OCI-M1 (cell line): ENCODE results near the gene TMEM186.
A peak's percentile ranks its signal among the peaks of the same experiment; 100 is the strongest.
"Not testable (repeated sequence)": the region's sequence is repeated elsewhere in the genome, so short reads cannot be mapped to it uniquely, and the experiment has no call there.

Experiments
- DNase-seq: peaks from one replicate; lab custom pipeline; 2025; lab: John Stamatoyannopoulos, UW

The TMEM186 gene

GRCh38 chr16:8812162-8812843 lies 14.9 kb upstream of the TMEM186 start:
- no peak for DNase-seq

GRCh38 chr16:8808613-8809353 lies 11.3 kb upstream of the TMEM186 start:
- DNase-seq: no peak

- no peak for DNase-seq
Measured at GRCh38 chr16:8808009-8808408, 10.6 kb upstream of the TMEM186 start.

GRCh38 chr16:8807189-8807588 lies 9.8 kb upstream of the TMEM186 start:
- no peak for DNase-seq

GRCh38 chr16:8806272-8806983 lies 9.0 kb upstream of the TMEM186 start:
- no peak for DNase-seq

DNA sequence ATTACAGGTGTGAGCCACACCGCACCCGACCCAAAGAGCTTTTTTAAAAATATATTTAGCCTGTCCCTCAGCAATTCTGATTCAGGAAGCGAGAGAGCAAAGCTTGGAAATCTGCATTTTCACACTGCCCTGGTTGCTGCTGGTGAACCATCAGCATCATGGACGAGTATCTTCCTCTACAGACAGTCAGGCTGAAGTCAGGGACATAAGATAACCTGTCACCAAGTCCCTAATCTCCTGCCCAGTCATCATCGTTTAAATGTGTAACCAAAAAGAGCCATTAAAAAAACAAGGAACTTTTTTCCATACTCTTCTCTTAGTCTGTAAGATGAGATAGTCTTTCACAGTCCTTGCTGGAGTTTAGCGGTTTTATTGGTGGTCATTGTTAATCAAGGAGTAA lies 6.9 kb upstream of the TMEM186 start:
- peak; percentile 4 for DNase-seq

DNA sequence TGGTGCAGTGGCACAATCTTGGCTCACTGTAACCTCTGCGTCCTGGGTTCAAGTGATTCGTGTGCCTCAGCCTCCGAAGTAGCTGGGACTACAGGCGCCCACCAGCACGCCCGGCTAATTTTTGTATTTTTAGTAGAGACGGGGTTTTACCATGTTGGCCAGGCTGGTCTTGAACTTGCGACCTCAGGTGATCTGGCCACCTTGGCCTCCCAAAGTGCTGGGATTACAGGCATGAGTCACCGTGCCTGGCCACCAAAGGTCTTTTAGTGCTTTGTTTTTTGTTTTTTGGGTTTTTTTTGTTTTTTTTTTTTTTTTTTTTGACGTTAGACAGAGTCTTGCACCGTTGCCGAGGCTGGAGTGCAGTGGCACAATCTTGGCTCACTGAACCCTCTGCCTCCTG lies 6.3 kb upstream of the TMEM186 start:
- DNase-seq: not testable (repeated sequence)

- DNase-seq: no peak
Measured at GRCh38 chr16:8801701-8802100, 4.3 kb upstream of the TMEM186 start.

- DNase-seq: no peak
Measured at GRCh38 chr16:8798535-8799157, 1.2 kb upstream of the TMEM186 start.

DNA sequence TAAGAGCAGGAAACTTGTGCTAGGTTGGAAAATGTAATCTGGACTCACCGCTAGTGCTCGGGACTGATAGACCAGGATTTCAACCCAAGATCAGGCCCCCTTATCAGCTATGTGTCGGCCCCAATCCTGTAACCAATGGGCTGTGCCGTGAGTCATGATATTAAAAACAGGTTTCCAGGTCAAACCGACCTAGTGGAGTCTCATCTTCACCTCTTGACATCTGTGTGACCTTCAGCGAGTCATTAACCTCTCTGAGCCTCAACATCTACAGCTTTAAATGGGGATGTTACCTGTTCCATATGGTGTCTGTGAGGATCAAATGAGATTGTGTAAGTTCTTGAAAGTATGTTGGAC lies 712 bp upstream of the TMEM186 start:
- peak; percentile 61 for DNase-seq

DNA sequence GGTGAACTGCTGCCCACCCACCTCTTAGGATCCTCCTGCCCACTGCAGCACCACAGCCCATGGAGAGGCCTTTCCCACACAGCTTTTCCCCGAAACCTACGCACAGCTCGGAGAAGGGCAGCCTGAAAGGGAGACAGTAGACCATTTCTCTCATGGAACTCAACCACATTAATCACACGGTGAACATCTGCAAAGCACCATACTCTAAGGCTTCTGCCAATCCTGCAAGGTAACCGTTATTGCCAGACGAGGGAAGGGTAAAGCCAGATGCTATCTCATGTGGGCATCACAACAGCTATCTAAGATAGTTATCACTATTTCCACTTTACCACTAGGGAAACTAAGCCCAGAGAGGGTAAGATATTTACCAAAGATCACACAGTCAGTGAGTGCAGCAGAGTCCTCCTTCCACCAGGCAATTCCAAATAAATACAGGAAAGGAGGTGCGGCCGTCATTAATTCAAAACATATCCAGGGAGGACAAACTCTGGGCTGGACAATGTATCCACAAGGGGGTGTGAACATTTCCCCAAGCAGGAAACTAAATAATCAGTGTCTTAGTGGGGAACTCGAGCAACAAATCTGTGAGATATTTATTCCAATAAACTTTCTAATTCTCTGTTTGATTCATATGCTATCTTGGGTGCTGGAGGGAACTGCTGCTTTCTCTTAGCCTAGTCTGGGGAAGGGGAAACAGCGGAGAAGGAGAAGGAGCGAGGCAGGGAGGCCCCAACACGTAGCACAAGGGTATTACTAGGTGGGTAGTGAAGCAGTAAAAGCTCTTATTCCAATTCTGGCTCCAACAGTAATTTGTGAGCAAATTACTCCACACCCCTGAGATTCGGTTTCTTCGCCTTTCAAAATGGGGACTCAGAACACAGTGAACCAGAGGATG lies 723 bp downstream of the TMEM186 start:
- DNase-seq: no peak

DNA sequence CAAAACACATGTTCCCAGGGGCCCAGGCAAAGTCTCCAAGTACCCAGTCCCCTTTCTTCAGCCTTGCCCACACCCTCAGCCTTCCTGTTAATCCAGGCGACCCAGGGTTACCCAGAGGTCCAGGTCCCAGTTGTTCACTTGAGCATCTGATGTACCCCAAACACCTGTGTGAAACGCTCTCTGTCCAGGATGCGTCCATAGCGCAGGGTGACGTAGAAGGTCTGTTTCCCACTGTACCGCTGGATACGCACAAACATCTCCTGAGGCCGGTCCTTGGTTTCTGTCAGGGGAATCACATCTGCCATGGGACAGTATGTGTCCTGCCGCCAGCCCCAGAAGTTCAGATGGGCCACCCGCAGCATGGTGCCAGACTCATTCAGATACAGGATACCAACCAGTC lies 1.6 kb downstream of the TMEM186 start:
- DNase-seq: no peak

GRCh38 chr16:8795091-8795490 lies 2.3 kb downstream of the TMEM186 start:
- no peak for DNase-seq

GRCh38 chr16:8788578-8789172 lies 8.8 kb downstream of the TMEM186 start:
- DNase-seq: no peak

DNA sequence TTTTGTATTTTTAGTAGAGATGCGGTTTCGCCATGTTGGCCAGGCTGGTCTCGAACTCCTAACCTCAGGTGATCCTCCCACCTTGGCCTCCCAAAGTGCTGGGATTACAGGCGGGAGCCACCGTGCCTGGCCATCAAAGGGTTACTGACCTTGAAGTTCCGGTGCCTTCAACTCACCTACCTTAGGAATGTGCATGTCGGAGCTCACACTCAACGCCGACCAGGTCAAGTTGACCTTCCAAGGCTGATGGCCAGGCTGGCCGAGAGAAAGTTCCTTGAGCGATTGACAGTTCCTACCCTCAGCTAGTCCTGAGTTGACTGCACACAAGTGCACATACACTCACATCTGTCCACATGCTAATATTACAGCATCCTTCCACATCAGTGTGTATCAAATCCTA lies 11.1 kb downstream of the TMEM186 start:
- DNase-seq: not testable (repeated sequence)

GRCh38 chr16:8785408-8785807 lies 12.0 kb downstream of the TMEM186 start:
- DNase-seq: no peak

- no peak for DNase-seq
Measured at GRCh38 chr16:8782673-8783072, 14.8 kb downstream of the TMEM186 start.

DNA sequence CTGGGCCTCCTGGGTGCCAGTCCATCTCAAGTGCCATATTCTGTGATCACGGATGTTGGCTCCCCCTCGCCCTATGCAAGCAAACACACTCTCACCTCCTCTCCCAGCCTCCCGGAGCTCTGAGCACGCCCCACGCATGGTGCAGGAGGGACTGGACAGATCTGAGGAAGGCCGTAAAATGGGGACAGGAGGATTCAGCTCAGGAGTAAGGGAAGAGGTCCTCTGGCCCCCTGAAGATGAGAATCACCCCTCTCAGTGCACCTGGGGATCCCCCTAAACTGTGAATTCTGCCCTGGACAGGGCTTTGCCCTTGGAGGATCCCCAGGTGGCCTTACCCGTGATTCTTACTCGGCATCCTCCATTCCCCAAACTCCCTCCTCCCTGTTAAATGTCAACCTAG lies 15.6 kb downstream of the TMEM186 start:
- DNase-seq: no peak

GRCh38 chr16:8777217-8777616 lies 20.2 kb downstream of the TMEM186 start:
- DNase-seq: no peak

GRCh38 chr16:8776129-8776584 lies 21.3 kb downstream of the TMEM186 start:
- DNase-seq: no peak

DNA sequence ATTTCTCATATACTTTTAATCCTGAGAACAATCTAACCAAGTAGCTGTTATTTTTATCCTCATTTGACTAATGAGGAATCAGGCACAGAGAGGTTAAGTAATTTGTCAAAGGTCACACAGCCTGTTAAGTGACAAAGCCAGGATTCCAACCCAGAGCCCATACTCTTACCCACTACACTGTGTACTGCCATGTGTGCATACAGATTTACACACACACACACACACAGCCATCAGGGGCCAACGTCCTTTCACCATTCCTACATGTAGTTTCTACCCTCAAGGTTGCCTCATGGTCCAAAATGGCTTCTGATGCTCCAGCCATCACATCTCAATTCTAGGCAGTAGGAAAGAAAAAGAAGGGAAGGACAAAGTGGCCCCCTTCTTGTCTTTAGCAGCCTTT lies 22.1 kb downstream of the TMEM186 start:
- DNase-seq: no peak
